Mesenchymal stem cell (in vitro differentiated cells and primary cell): Measurements from ENCODE around the gene EGFL6.

Experiments used
- DNase-seq: peaks from one replicate; pipeline ENCODE4 v3.0.0-alpha.2; 2013
- H2AFZ ChIP-seq: one replicate; pipeline ENCODE4 v1.6.1; 2013; ENCODE audit warnings: low read depth, mild to moderate bottlenecking, control low read depth, inconsistent platforms, low read length, moderate library complexity
- H2AK5ac ChIP-seq: 2 replicates; pipeline ENCODE4 v1.6.1; 2013; ENCODE audit warnings: low read length, moderate library complexity, mild to moderate bottlenecking, inconsistent platforms; ENCODE audit not compliant: severe bottlenecking
- H2BK120ac ChIP-seq: one replicate; pipeline ENCODE4 v1.6.1; 2013; ENCODE audit warnings: low read depth, mild to moderate bottlenecking, inconsistent platforms, low read length, moderate library complexity
- H2BK12ac ChIP-seq, 2 experiments: one replicate each; pipeline ENCODE4 v1.6.1; 2013; ENCODE audit warnings: inconsistent platforms in 2 of 2, low read length in 2 of 2, mild to moderate bottlenecking in 2 of 2, moderate library complexity in 2 of 2, control low read depth in 1 of 2
- H2BK15ac ChIP-seq: one replicate; pipeline ENCODE4 v1.6.1; 2013; ENCODE audit warnings: mild to moderate bottlenecking, low read depth, inconsistent platforms; ENCODE audit not compliant: poor library complexity, severe bottlenecking
- H2BK5ac ChIP-seq: 2 replicates; pipeline ENCODE4 v1.6.1; 2013; ENCODE audit warnings: low read depth, mild to moderate bottlenecking, low read length, control low read depth, inconsistent platforms; ENCODE audit not compliant: poor library complexity, severe bottlenecking
- H3K14ac ChIP-seq, 2 experiments: one replicate each; pipeline ENCODE4 v1.6.1; 2013; ENCODE audit warnings: inconsistent platforms in 2 of 2, low read length in 2 of 2, control low read depth in 1 of 2, mild to moderate bottlenecking in 1 of 2, moderate library complexity in 1 of 2
- H3K18ac ChIP-seq, 2 experiments: one replicate each; pipeline ENCODE4 v1.6.1; 2013; ENCODE audit warnings: inconsistent platforms in 2 of 2, low read length in 2 of 2, control low read depth in 1 of 2, low read depth in 1 of 2, mild to moderate bottlenecking in 1 of 2
- H3K23ac ChIP-seq, 2 experiments: one replicate each; pipeline ENCODE4 v1.6.1; 2013; ENCODE audit warnings: inconsistent platforms in 2 of 2, low read length in 2 of 2, mild to moderate bottlenecking in 2 of 2, moderate library complexity in 2 of 2, control low read depth in 1 of 2
- H3K27ac ChIP-seq: 2 replicates; pipeline ENCODE4 v1.5.1; 2013; ENCODE audit warnings: mild to moderate bottlenecking, moderate library complexity, low read length, control low read depth, inconsistent platforms; ENCODE audit not compliant: poor library complexity, severe bottlenecking
- H3K27me3 ChIP-seq, 2 experiments: 2 replicates each; pipeline versions ENCODE4 v1.6.1 to v1.7.0; 2013; ENCODE audit warnings: low read length in 2 of 2, mild to moderate bottlenecking in 2 of 2, moderate library complexity in 2 of 2, control low read depth in 1 of 2, inconsistent platforms in 1 of 2; ENCODE audit not compliant: control insufficient read depth in 1 of 2, insufficient read depth in 1 of 2
- H3K36me3 ChIP-seq, 2 experiments: 2 replicates each; pipeline versions ENCODE4 v1.6.1 to v1.7.0; 2013; ENCODE audit warnings: low read length in 2 of 2, control low read depth in 1 of 2, inconsistent platforms in 1 of 2, low read depth in 1 of 2, mild to moderate bottlenecking in 1 of 2; ENCODE audit not compliant: insufficient read depth in 2 of 2, control insufficient read depth in 1 of 2
- H3K4ac ChIP-seq, 2 experiments: one replicate each; pipeline ENCODE4 v1.6.1; 2013; ENCODE audit warnings: inconsistent platforms in 2 of 2, low read length in 2 of 2, mild to moderate bottlenecking in 2 of 2, moderate library complexity in 2 of 2, control low read depth in 1 of 2, low read depth in 1 of 2
- H3K4me1 ChIP-seq: 2 replicates; pipeline ENCODE4 v1.6.1; 2013; ENCODE audit warnings: low read depth, low read length, control low read depth; ENCODE audit not compliant: control insufficient read depth, insufficient read depth
- H3K4me2 ChIP-seq: 2 replicates; pipeline ENCODE4 v1.6.1; 2013; ENCODE audit warnings: low read length, mild to moderate bottlenecking, inconsistent platforms; ENCODE audit not compliant: poor library complexity, severe bottlenecking
- H3K4me3 ChIP-seq, 2 experiments: 2 replicates each; pipeline versions ENCODE4 v1.5.1 to v1.7.0; 2013; ENCODE audit warnings: low read length in 2 of 2, mild to moderate bottlenecking in 2 of 2, control low read depth in 1 of 2, low read depth in 1 of 2; ENCODE audit not compliant: insufficient read depth in 1 of 2
- H3K79me1 ChIP-seq: replicated peaks from 2 replicates; pipeline ENCODE4 v1.6.1; 2013; ENCODE audit warnings: mild to moderate bottlenecking, control low read depth, low read length, inconsistent platforms; ENCODE audit not compliant: poor library complexity, severe bottlenecking
- H3K9ac ChIP-seq: 2 replicates; pipeline ENCODE4 v1.7.0; 2013; ENCODE audit warnings: mild to moderate bottlenecking, low read length, moderate library complexity
- H3K9me3 ChIP-seq: 2 replicates; pipeline ENCODE4 v1.7.0; 2013; ENCODE audit warnings: mild to moderate bottlenecking, low read length; ENCODE audit not compliant: control insufficient read depth
- H4K8ac ChIP-seq: one replicate; pipeline ENCODE4 v1.6.1; 2013; ENCODE audit warnings: inconsistent platforms, mild to moderate bottlenecking, low read length, moderate library complexity
- H4K91ac ChIP-seq: one replicate; pipeline ENCODE4 v1.6.1; 2013; ENCODE audit warnings: mild to moderate bottlenecking, low read length, inconsistent platforms
- WGBS: methylation state at CpG from one replicate; pipeline ENCODE4 v1.1.7; 2013; ENCODE audit warnings: mixed read lengths; 5-methylcytosine and 5-hydroxymethylcytosine counted together

Gene EGFL6

DNA sequence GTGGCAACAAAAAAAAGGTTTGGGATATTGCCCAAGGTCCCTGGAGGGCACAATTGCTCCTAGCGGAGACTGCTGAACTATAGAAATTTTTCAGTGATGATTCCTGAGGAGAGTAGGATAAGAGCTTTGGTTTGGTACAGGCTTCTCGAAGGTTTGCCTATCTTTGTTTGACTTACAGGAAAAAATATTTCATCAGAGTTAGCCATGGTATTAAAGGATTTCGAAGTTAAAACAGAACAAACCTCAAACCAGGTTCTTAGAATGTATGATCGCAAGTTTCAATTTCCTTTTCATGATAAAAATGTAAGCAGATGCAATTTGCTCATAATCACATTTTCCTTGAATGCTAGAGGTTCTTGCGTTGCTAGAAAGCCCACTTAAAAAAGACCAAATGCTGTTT is 1.7 kb downstream of the EGFL6 start:
- no peak overlapping the region for H3K14ac ChIP-seq
- no peak overlapping the region for H2BK15ac ChIP-seq
- no peaks in the 10 kb centered on the region for H3K36me3 ChIP-seq
- peak; percentile 0 for DNase-seq
- H3K79me1 ChIP-seq, result no peaks in the 10 kb centered on the region
- H3K4me3 ChIP-seq, result no peak overlapping the region
- peaks cover 2% of the 10 kb centered on the region for H3K4me1 ChIP-seq
- H2BK5ac ChIP-seq, result no peak overlapping the region
- no peak overlapping the region for H2BK120ac ChIP-seq
- H3K18ac ChIP-seq, result no peak overlapping the region
- no peak overlapping the region for H3K4me2 ChIP-seq
- no peak overlapping the region for H4K8ac ChIP-seq
- no peak overlapping the region for H3K23ac ChIP-seq
- no peak overlapping the region for H2AK5ac ChIP-seq
- H2BK12ac ChIP-seq, result no peak overlapping the region
- H3K9ac ChIP-seq, result no peak overlapping the region
- peaks cover 3% of the 10 kb centered on the region for H3K9me3 ChIP-seq
- H2AFZ ChIP-seq, result no peak overlapping the region
- peaks cover 37 to 85% of the 10 kb centered on the region in 2 experiments for H3K27me3 ChIP-seq
- H4K91ac ChIP-seq, result no peak overlapping the region
- 86% methylated on average over 2 of the region's 5 CpGs for WGBS
- H3K4ac ChIP-seq, result no peak overlapping the region
- no peak overlapping the region for H3K27ac ChIP-seq

DNA sequence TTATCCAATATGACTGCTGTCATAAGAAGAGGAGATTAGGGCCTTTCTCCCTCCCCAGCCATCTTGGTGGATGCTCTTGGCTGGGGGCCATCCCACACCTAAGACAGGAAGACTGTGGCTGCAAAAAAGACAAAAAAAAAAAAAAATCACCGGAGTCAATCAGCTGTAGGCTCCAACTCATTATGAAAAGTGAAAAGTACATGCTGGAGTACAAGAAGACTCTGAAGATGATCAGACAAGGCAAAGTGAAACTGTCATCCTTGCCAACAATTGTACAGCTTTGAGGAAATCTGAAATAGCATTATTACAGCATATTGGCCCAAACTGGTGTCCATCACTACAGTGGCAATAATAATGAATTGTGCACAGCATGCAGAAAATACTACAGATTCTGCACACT is 5.2 kb downstream of the EGFL6 start:
- H3K27me3 ChIP-seq, result peaks cover 16 to 52% of the 10 kb centered on the region in 2 experiments
- H2AK5ac ChIP-seq, result no peak overlapping the region
- no peak for DNase-seq
- H3K4me3 ChIP-seq, result no peak overlapping the region
- no peak overlapping the region for H3K9ac ChIP-seq
- H3K4ac ChIP-seq, result no peak overlapping the region
- WGBS, result no CpG with 5 or more reads among the region's 1 CpG
- H3K9me3 ChIP-seq, result peaks cover 3% of the 10 kb centered on the region
- H3K36me3 ChIP-seq, result no peaks in the 10 kb centered on the region
- no peak overlapping the region for H2BK15ac ChIP-seq
- no peak overlapping the region for H3K23ac ChIP-seq
- H2BK5ac ChIP-seq, result no peak overlapping the region
- no peak overlapping the region for H2BK120ac ChIP-seq
- no peak overlapping the region for H4K8ac ChIP-seq
- H3K4me1 ChIP-seq, result peaks cover 2% of the 10 kb centered on the region
- no peak overlapping the region for H2BK12ac ChIP-seq
- H3K79me1 ChIP-seq, result no peaks in the 10 kb centered on the region
- H3K14ac ChIP-seq, result no peak overlapping the region
- no peak overlapping the region for H2AFZ ChIP-seq
- no peak overlapping the region for H4K91ac ChIP-seq
- no peak overlapping the region for H3K18ac ChIP-seq
- H3K4me2 ChIP-seq, result no peak overlapping the region
- no peak overlapping the region for H3K27ac ChIP-seq

GRCh38 chrX:13579661-13580060 is 10.3 kb downstream of the EGFL6 start:
- Histone ChIP-seq H3K14ac (no peak overlapping the region), H3K4me2 (no peak overlapping the region), H2AK5ac (no peak overlapping the region), H3K27ac (no peak overlapping the region), H2BK120ac (no peak overlapping the region), H3K27me3 (peaks cover 0 to 18% of the 10 kb centered on the region in 2 experiments), H3K9ac (no peak overlapping the region), H2BK15ac (no peak overlapping the region), H3K79me1 (no peaks in the 10 kb centered on the region), H3K18ac (no peak overlapping the region), H2BK12ac (no peak overlapping the region), H2AFZ (no peak overlapping the region), H3K4ac (no peak overlapping the region), H2BK5ac (no peak overlapping the region), H3K9me3 (peaks cover 9% of the 10 kb centered on the region), H3K36me3 (no peaks in the 10 kb centered on the region), H3K23ac (no peak overlapping the region), H3K4me1 (no peaks in the 10 kb centered on the region), H4K91ac (no peak overlapping the region), H4K8ac (no peak overlapping the region), H3K4me3 (no peak overlapping the region)
- 90% methylated on average over 3 of the region's 4 CpGs for WGBS
- no peak for DNase-seq

GRCh38 chrX:13581554-13581953 is 12.2 kb downstream of the EGFL6 start:
- Histone ChIP-seq H2BK15ac (no peak overlapping the region), H3K36me3 (no peaks in the 10 kb centered on the region), H2AK5ac (no peak overlapping the region), H3K9ac (no peak overlapping the region), H3K23ac (no peak overlapping the region), H3K4ac (no peak overlapping the region), H3K79me1 (no peaks in the 10 kb centered on the region), H4K91ac (no peak overlapping the region), H3K4me3 (no peak overlapping the region), H3K14ac (no peak overlapping the region), H3K27me3 (peaks cover 0 to 19% of the 10 kb centered on the region in 2 experiments), H2AFZ (no peak overlapping the region), H2BK120ac (no peak overlapping the region), H4K8ac (no peak overlapping the region), H3K27ac (no peak overlapping the region), H2BK12ac (no peak overlapping the region), H3K9me3 (peaks cover 5% of the 10 kb centered on the region), H2BK5ac (no peak overlapping the region), H3K4me2 (no peak overlapping the region), H3K18ac (no peak overlapping the region), H3K4me1 (no peaks in the 10 kb centered on the region)
- DNase-seq, result no peak
- WGBS, result no CpG with 5 or more reads among the region's 4 CpGs
